Muscle of back (tissue), 13 donors: ENCODE data around the gene TAF1C. TPM values are rescaled to one million over a fixed set of nuclear protein-coding genes. Genes with fewer than 3 reads are reported as not detected.
"Not testable (repeated sequence)": the region's sequence is repeated elsewhere in the genome, so short reads cannot be mapped to it uniquely, and the experiment has no call there.

Experiments used
- DNase-seq, 3 donors: peaks; one replicate each; pipeline versions ENCODE4 v3.0.0 to v3.0.0-alpha.2; 2013
- long read RNA-seq, 9 donors: transcript quantifications; one replicate each; lab custom pipeline, GENCODE V29; 2026
- polyA plus RNA-seq, 10 donors: library from polyadenylated mRNA; unstranded; fragments of 120-200 nt; gene quantifications; one replicate each; pipeline ENCODE4 v1.2.1, GENCODE V29; 2013; ENCODE audit not compliant: insufficient read length in 10 of 10

The TAF1C gene, protein sequence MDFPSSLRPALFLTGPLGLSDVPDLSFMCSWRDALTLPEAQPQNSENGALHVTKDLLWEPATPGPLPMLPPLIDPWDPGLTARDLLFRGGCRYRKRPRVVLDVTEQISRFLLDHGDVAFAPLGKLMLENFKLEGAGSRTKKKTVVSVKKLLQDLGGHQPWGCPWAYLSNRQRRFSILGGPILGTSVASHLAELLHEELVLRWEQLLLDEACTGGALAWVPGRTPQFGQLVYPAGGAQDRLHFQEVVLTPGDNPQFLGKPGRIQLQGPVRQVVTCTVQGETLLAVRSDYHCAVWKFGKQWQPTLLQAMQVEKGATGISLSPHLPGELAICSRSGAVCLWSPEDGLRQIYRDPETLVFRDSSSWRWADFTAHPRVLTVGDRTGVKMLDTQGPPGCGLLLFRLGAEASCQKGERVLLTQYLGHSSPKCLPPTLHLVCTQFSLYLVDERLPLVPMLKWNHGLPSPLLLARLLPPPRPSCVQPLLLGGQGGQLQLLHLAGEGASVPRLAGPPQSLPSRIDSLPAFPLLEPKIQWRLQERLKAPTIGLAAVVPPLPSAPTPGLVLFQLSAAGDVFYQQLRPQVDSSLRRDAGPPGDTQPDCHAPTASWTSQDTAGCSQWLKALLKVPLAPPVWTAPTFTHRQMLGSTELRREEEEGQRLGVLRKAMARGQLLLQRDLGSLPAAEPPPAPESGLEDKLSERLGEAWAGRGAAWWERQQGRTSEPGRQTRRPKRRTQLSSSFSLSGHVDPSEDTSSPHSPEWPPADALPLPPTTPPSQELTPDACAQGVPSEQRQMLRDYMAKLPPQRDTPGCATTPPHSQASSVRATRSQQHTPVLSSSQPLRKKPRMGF
- polyA plus RNA-seq = 10 to 100 TPM; 16.8 to 39.7 (median 24.4) TPM
- long read RNA-seq, donor 1, partial matches to known transcripts = 6 of 8 reads
- long read RNA-seq, donor 1, other reads (novel, unspliced or antisense) = 0 of 8 reads
- long read RNA-seq, donor 2, partial matches to known transcripts = 0 of 1 reads
- long read RNA-seq, donor 2, other reads (novel, unspliced or antisense) = 0 of 1 reads
- long read RNA-seq, donor 3 = 0 reads
- long read RNA-seq, donor 4, partial matches to known transcripts = 0 of 1 reads
- long read RNA-seq, donor 4, other reads (novel, unspliced or antisense) = 0 of 1 reads
- long read RNA-seq, donor 5, partial matches to known transcripts = 0 of 2 reads
- long read RNA-seq, donor 5, other reads (novel, unspliced or antisense) = 0 of 2 reads
- long read RNA-seq, donor 6, partial matches to known transcripts = 0 of 1 reads
- long read RNA-seq, donor 6, other reads (novel, unspliced or antisense) = 0 of 1 reads
- long read RNA-seq, donor 7, partial matches to known transcripts = 18 of 20 reads
- long read RNA-seq, donor 7, other reads (novel, unspliced or antisense) = 0 of 20 reads
- long read RNA-seq, donor 8 = 0 reads
- long read RNA-seq, donor 9 = 0 reads

DNA sequence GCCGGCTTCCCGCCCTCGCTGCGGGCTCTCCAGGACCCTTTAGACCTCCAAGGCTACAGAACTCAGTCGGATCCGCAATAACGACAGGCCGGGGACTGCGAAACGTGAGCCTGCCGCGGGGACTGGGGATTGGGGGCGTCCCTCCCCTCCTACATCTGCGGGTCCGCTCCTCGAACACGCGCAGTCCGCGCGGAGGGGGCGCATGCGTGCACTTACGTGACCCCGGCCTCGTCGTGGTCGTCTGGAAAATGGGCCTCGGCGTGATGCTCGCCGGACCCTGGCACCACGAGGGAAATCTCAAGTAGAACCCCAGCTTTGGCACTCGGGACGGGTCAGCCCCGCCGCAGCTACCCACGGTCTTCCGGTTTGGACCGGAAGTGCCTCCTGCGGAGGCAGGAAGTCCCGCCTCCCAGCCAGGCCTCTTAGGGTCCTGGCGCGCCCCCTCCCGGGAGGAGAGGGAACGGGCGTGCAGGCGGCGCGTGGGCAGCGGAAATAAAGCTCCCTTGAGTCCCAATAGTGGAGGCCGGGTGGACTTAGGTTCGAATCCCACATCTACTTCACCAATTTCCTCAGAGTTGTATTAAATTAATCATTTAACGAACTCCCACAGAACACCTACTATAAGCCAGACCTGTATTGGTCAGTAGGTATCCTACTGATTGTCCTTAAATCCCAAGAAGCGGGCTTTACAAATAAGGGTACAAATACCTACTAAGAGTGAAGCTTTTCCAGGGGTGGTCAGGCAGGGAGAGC, at the start of gene TAF1C:
TSS of gene TAF1C (minus strand) at position 373 of the 753 bp plus-strand sequence. CDS start 2,069 bp downstream, outside the sequence.
- peak; percentile 92 to 97 (median 96) for DNase-seq

DNA sequence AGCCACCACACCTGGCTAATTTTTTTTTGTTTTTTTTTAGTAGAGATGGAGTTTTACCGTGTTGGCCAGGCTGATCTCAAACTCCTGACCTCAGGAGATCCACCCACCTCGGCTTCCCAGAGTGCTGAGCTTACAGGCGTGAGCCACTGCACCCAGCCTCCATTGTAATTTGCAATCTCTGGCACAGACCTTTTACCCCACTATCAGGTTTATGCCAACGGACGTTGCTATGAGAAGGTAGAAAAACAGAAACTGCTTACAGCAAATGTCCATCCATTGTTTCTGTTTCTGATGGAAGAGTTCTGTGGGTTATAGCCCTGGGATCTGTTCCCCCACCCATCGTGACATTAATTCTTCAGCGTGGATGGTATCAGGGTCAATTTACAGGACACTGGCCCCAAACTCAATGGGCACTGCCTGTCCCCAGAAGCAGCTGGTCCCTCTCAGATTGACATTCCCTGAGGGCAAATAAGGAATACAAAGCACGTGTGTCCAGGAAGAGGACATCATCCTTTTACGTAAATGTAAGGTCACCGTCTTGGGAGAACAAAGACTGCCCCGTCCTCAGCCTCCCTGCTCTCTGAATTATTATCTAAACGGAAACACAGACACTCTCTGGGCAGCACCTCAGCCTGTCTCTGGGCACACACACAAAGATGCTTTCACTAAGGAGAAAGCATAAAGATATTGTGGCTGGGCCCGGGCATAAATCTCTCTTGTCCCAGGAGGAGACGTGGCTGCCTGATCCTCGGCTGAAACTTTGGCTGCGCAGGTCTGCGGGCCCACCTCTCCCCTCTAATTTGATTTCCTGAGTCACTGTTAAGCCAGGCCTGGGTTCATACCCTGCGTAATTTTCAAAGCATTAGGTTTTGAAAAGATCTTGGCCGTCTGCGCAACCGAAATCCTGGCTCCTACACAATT, 47.7 kb upstream of the TAF1C start:
- DNase-seq = peak in 1 of 3 donors; percentile 58

DNA sequence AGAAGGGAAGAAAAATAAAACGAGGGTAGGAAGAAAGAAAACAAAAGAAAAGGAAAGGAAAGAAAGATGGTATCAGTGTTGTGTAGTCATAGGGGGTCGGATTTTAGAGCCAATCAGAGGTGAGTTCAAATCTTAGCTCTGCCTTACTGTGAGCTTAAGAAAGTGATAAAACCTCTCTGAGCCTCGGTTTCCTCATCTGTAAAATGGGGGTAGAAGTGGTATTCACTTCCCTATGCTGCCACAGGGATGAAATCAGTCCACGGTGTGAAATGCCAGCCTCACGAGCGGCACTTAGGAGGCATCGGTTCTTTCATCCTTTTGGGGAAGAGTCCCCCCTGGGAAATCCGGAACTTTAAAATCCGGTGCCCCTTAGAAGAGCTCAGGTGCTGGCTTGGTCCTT, 46.9 kb upstream of the TAF1C start:
- no peak for DNase-seq

DNA sequence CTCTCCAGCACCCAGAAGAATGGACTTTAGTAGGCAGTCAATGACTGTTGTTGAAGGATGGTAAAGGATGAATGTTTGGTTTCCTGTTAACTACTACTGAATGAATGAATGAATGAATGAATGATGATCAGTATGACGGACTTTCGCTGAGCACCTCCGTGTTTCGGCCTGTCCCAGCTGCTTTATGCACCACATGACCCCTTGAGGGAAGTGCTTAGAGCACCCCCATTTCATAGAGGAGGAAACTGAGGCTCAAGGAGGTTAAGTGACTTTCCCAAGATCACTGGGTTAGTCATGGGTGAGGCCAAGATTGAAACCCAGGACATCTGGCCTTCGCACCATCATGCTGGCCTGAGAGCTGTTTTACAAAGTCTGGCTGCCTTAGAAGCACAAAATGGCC, 46.1 kb upstream of the TAF1C start:
- no peak for DNase-seq

DNA sequence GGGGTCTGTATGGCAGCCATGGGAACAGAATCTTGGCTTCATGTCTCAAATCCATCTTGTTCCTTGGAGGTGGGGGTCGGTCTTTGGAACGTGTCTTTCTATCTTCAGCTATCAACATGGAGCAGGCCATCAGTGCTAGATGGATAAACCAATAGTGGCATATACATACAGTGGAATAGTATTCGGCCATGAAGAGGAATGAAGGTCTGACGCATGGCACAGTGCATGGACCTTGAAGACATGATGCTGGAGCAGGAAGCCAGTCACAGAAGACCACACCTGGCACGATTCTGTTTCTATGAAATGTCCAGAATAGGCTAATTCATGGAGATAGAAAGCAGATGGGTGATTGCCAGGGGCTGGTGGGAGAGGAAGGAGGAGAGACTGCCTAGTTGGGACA, 45.2 kb upstream of the TAF1C start:
- DNase-seq = no peak

DNA sequence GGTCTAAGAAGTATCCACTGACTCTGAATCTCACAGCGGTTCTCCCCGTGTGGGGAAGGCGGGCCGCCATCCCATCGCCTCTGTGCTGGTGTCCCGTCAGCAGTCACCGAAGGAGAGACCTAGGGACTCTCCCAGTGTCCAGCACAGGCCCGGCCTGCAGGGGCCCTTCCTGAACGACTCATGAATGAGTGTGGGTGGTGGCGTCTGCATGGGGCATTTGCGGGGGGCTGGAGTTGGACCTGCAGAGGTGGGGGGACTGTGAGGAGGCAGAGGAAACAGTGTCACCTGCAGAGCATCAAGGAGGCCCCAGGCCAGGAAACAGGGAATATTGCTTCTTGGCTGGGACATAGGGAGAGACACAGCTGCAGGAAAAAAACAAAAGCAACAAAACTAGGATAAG, 42.6 kb upstream of the TAF1C start:
- peak in 1 of 3 donors; percentile 75 for DNase-seq

DNA sequence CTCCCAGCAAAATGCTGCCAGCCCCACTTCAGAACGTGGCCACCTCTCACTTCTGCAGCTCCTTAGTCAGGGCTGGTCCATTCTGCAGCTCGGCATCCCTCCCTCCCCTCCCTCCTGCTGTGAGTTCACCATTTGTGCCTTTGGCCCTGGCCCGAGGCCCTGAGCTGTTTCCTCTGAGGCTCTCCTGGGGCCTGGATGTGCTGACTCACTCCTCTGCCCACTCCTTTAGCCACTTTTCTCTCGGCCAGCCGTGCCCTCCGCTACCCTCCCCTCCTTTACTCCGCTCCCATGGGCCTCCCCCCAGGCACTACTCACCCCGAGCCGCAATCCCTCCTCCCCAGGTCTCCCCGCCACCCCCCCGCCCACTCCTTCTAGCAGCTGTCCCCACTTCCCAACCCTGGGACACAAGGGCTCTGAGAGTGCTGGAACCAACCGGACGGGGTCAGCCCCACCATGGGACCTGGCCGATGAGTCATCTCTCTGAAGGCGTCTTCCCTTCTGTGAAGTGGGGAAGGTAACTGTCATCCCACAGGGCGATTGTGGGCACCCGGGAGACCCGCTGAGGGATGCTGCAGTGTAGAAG, 41.5 kb upstream of the TAF1C start:
- DNase-seq = peak; percentile 40 to 89 (median 69)

DNA sequence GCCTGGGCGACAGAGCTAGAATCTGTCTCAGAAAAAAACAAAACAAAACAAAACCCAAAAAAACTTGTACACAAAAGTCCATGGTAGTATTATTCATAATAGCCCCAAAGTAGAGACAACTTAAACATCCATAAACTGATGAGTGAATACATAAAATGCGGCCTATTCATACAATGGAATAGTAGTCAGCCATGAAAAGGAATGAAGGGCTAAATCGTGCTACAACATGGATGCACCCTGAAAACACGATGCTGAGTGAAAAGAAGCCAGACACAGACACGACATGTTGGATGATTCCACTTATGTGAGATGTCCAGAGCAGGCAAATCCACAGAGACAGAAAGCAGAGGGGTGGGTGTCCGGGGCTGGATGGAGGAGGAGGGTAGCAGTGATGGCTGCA, 40.7 kb upstream of the TAF1C start:
- no peak for DNase-seq

DNA sequence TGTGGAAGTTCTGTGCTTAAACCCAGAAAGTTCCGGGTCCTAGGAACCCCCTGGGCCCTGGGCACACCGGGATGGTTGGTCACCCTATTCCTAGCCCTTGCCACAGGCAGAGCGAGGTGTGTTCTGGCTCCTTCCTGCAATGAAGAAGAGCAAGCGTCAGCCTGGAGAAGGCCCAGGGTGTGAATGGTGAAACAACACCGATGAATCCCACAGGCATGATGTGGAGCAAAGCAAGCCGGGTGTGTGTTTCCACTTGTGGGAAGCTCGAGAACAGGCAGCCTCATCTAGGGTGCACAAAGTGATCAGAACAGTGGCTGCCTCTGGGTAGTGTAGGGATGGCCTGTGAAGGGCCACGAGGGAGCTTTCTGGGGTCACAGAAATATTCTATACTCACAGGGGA, 39.2 kb upstream of the TAF1C start:
- DNase-seq = no peak

DNA sequence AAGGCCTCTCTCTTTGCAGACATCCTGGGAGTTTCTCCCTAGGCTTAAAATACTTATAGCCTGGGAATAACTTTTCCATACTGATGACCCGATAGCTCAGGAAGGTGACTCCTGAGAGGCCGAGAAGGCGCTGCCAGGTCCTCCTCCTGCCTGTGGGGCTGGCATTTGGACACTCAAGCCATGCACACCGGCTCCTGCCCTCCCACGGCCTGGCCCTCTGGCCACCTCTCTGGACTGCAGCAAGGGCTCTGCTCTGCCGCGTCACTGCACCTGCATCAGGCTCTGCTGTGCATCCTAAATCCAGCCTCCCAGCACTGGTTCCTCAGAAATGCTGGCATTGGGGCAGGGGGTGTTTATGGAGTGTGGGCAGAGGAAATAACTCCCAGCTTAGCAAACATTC, 38.7 kb upstream of the TAF1C start:
- DNase-seq = no peak

DNA sequence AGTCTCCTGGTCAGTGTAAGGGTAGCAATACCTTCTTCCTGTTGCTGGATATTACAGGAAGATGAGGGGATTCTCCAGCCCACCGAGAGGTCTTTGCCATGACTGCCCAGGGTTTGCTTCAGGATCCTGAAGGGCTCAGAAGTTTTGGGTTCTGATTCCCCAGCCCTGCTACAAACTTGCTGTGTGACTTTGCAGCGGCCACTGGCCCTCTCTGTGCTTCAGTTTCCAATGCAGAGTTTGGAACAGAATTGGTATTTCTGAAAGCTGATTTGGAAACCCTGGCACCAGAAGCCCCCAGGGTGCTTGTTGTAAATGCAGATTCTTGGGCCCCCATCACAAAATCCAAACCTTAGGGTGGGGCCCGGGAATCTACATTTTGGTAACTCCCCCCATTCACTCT, 38.3 kb upstream of the TAF1C start:
- no peak for DNase-seq

DNA sequence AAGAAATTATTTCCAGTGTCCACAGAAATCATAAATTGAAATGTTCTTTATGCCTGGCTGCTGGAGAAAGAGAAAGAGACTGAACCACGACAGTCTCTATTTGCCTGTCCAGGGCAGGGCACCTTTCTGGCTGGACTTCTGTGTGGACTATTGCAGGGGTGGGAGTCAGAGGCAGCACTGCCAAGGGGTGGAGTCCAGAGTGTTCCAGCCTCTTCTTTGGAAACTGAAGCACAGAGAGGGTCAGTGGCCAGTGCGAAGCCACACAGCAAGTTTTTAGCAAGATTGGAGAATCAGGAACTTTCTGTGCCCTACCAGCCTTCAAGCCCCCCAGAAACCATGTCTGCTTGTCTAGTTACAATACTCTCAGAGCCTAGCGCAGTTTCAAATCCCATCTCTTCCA, 37.7 kb upstream of the TAF1C start:
- no peak for DNase-seq

DNA sequence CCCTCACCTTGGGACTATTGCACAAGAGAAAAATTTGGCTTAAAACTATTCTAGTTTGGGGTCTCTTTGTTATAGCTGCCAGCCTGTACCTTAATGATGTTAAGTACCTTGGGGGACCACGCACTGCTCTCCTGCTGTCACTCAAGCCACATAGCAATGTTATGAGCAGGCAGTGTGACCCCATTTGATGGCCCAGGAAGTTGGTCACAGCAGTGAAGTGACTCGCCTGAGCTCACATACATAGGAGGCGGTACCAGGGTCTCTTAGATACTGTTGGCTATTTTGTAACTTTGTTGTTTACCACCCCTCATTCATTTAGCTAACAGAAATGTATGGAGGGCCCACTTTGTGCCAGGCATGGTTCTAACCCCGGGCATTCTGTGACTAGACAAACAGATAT, 36.6 kb upstream of the TAF1C start:
- DNase-seq = no peak

DNA sequence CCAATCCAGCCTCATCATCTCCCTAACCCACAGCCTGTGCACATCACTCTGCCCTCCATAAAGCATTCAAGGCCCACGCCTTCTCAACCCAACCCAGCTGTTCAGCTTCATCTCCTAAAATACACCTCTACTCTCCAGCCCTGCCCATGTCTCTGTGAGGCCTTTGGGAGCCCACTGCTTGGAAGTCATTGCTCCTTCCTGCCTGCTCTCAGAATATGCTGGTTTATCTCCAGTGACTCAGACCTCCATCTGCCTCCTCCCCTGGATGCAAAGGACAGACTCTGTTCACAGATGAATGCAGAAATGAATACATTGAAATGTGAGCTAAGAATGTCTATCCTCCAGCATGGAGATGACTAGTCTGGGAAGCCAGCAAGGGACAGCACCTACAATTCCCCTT, 34.0 kb upstream of the TAF1C start:
- no peak for DNase-seq

DNA sequence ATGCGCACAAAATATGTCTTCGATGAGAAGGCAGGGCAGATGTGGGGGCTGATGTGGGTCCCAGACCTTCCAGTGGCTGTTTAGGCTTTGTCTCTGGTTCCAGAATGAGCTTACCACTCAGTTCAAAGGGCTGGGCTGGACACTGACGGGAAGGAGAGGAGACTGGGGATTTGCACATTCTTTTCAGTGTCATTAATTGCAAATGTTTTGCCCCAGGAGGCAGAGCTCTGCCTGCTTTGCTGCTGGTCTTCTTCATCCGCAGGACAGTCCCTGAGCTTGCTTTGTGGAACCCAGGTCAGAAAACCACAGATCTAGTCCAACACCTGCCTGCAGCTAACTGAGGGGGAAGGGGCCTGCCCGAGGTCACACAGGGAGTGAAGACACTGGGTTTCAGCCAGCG, 32.1 kb upstream of the TAF1C start:
- DNase-seq = no peak

DNA sequence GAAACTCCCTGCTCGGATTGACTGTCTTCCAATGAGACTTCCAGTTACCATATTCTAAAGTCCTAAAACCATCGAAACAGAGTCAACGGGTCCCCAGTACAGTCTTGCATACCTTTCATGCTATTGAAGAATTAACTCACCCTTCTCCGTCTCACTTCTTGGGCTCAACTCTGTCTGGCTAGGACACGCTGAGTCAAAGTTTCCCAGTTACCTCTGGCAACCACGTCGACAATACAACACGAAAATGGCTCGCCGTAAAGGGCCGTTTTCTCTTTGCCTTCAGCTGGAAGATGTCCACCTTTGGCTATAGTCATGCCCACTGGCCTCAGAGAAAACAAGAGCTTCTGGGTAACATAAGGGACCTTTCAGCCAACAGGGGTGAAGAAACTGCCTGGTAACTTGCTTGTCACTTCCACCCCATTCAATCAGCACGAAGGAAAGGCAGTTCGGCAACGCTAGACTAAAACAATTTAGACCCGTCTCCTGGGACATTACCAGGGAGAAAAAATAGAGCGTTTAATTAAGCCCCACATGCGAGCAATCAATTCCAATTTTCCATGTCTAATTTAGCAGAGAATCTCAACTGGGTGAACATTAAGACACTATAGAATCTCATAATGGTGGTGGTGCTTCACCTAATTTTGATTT, 31.4 kb upstream of the TAF1C start:
- no peak for DNase-seq

DNA sequence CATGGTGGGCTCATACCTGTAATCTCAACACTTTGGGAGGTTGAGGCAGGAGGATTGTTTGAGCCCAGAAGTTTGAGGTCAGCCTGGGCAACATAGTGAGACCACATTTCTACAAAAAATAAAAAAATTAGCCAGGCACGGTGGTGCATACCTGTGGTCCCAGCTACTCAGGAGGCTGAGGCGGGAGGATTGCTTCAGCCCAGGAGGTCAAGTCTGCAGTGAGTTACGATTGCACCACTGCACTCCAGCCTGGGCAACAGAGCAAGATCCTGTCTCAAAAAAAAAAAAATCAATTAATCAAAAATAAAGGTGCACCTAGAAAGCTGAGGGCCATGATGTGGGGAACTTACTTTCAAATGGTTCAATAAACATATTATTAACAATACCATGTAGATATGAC, 29.3 kb upstream of the TAF1C start:
- DNase-seq = not testable (repeated sequence)

DNA sequence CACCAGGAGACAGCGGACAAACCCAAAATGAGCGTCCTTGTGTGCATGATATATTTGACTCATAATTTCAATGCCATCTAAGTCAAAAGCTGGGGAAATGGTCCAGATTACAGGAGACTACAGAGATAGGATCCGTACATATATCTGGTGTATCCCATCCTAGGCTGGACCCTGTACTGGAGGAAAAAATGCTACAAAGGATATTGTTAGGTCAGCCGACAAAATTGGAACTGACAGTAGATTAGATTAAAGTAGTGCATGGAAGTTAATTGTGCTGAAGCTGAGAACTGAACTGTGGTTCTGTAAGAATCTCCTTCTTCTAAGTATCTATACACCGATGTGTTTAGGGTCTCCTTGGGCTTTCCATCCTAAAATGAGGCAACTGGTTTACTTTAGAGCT, 28.7 kb upstream of the TAF1C start:
- DNase-seq = no peak
